GM18502 (cell line): ENCODE measurements around the gene SPRN.

Experiments used
- ATAC-seq: cut with Tn5 transposase; IDR thresholded peaks from one replicate; pipeline ENCODE4 v1.9.1; 2021; ENCODE audit warnings: mild to moderate bottlenecking; ENCODE audit not compliant: unreplicated experiment, poor library complexity

The SPRN gene

DNA sequence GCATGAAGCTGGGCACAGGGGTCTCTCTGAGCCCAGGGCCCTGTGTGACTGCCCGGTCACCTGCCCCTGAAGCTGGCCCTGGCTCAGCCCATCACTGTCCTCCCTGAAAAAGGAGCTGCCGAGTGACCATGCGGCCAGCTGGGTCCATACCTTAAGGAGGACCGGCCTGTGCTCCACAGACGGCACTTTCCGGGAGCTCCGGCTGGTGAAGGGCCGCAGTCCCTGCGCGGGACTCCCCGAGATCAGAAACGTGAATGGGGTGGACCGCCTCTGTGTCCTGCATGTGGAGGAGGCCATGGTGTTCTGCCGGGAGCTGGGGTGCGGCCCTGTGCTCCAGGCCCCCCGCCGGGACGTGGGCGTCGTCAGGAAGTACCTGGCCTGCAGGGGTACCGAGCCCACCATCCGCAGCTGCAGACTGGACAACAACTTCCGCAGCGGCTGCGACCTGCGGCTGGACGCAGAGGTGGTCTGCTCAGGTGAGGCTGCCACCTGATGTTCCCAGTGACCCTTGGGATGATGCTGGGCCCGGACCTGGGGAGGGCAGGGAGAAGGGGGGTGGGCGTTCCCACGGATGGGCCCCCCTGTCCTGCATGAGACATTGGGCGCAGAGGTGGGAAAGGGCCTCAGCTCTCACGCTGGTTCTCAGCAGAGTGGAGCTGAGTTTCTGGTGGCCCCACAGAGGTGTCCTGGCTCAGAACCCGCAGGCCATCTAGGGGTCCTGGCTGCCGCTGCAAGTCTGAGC, 32.8 kb upstream of the SPRN start:
- no peak for ATAC-seq

DNA sequence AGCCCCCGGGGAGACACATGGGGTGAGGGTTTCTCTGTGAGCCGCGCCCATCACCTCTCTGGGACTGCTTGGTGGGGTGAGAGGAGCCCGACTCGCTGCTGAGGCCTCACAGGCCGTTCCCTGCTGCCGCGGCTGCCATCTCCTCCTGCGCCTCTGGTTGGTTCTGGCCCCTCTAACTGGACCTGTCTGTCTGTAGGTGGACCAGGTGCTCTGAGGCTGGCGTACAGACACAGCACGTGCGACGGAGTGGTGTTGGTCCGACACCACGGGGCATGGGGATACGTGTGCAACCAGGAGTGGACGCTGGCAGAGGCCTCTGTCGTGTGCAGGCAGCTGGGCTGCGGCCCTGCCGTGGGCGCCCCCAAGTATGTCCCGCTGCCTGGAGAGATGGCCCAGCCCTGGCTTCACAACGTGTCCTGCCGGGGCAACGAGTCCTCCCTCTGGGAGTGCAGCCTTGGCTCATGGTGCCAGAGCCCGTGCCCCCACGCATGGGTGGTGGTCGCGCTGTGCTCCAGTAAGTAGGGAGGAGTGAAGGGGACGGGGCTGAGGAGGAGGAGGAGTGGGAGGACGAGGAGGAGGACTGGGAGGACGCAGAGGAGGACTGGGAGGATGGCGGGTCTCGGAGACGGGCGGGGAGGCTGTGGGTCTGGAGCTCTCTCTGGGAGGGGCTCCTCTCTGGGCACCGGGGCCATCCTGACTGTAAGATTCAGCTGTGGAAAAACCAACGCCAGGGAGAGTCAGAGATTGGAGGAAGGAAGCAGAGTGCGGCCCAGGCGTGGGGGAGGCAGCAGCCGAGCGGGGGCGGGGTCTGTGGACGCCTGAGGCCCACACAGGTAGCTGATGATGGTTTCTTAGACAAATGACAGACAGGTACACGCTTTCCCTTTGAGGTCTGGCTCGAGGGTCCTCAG, 31.9 kb upstream of the SPRN start:
- ATAC-seq = no peak

DNA sequence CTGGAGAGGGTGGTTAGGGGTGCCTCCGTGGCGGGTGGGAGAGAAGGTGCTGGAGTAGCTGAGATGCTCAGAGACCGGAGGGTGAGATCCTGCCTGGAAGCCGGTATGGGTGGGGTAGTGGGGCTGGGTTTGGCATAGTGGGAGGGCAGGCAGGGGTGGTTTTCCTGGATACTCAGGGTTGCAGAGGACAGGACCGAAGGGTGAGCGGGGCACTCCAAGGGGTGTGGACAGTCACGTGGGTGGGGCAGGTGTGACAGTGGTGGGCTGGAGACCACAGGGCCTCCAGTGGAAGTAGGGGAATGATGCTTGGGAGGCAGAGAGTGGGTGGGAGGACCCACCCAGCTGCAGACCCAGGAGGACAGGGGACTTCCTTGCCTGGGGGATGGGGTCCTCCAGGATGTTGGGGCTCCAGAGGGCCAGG, 31.2 kb upstream of the SPRN start:
- ATAC-seq = no peak

DNA sequence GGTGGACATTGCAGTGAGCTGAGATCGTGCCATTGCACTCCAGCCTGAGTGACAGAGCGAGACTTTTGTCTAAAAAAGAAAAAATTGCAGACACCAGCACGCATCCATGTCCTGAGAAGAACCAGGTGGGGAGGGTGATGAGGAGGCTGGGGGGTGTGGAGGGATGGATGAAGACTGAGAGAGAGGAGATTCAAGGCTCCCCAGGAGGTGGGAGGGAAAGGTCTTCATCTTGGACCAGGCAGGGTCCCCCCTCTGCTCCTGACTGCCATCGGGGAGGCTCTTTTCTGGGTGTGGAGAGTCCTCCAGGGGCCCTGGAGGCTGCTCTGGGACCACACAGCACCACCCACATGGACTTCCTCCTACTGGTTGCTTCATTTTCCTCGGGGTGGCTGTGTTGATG, 30.8 kb upstream of the SPRN start:
- ATAC-seq = no peak

DNA sequence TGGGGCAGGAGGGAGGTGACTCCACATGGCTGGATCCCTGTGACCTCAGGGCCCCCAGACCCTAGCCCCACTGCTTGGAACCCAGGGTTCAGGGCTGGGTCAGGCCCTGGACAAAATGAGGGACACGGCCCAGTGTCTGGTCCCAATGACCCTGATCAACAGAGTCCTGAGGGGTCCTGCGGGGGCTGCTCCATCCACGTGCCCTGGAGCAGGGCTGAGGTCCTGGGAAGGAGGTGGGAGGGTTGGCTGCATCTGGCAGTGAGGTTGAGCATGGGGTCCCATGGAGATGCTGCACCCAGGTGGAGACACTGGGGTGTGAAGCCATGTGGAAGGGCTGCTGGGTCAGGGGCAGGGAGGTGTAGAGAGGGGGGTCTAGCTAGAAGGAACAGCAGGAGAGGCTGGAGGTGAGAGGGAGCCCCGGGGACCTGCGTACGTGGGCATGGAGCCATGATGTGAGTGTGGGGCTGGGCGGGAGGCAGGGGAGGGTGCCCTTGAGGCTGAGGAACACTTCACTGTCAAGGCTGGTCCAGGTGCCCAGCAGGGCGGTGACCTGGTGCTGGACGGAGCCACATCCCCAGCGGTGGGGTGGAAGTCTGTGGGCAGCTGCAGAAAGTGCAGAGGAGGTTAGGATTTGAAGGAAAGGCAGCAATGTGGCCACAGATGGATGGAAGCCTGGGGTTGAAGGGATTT, 29.9 kb upstream of the SPRN start:
- no peak for ATAC-seq

DNA sequence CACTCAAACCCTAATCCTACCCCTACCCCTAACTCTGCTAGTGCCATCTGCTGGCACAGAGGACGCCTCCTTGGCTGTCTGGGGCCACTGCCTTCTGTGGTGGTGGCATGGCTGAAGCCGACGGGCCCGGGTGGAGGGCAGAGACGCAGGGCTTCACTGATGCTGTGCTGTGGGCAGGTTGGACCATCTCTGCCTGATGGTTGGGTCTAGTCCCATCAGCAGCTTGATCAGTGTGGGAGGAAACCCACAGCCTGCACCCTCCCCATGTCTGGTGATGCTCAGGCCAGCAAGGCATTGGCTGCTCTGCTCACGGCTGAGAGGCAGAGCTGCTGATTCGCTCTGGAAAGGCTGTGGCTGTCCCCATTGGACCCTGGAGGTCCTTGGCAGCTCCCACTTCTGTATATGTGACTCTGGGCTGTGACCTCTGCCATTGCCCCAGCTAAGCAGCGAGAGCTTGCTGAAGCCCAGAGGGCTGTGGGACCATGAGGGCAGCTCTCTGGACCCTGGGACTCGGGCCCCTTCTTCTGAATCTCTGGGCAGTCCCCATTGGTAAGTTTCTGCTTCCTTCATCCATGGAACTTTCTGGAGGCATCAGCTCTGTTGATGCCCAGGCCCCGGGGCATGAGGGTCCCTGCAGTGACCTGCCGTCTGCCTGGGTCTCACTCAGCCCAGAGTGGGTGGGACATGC, 29.2 kb upstream of the SPRN start, which contains the start of gene SCART1:
SCART1 (plus strand) TSS at position 430 of the 688 bp plus-strand sequence; CDS start at position 483, 53 bp downstream.
- ATAC-seq = no peak

DNA sequence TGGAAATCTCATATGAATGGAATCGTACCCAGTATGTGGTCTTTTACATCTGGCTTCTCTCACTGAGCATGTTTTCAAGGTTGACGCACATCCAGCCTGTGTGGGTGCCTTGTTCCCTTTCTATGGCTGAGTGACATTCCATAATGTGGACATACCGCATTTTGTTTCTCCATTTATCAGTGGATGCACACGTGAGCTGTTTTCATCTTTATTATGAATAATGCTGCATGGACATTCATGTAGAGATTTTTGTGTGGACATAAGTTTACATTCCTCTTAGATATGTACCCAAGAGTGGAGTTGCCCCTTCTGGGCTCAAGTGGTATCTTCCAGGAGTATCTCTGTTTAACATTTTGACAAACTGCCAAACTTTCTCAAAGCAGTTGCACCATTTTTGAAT, 28.0 kb upstream of the SPRN start:
- ATAC-seq = no peak

DNA sequence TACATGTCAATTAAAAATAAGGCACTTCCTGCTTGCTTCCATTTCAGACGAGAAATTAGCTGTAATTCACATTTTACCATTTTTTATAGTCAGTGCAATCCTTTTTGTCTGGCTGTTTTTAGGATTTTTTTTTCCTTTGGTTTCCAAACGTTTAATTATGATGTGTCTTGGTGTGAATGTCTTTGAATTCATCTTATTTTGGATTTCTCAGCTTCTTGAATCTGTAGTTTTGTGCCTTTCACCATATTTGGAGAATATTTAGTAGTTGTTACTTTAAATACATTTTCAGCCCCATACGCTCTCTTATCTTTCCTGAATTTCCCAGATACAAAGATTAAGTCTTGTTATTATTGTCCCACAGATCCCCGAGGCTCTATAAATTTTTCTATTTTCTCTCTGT, 26.9 kb upstream of the SPRN start:
- no peak for ATAC-seq

DNA sequence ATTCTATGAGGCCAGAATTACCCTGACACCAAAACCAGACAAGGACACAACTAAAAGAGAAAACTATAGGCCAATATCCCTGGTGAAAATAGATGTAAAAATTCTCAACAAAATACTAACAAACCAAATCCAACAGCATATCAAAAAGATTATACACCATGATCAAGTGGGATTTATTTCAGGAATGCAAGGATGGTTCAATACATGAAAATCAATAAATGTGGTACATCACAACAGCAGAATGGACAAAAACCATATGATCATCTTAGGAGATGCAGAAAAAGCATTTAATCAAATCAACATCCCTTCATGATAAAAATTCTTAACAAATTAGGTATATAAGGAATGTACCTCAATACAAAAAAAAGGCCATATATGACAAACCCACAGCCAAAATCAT, 23.7 kb upstream of the SPRN start:
- no peak for ATAC-seq

DNA sequence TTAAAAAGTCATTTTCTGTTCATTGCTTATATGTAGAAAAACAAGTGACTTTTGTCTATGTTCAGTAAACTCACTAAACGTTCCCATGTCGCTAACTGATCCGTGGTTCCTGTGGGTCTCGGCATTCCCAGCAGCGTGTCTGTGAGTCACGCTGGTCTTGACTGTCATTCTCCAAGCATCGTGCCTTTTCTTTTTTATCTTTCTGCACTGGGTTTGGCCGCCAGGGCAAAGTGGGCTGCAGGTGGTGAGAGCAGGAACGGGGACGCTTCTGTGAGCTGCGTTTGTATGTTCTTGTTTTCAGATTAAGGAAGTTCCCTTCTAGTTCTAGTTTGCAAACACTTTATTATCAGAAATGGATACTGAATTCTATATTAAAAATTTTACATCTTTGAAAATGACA, 22.6 kb upstream of the SPRN start:
- no peak for ATAC-seq

DNA sequence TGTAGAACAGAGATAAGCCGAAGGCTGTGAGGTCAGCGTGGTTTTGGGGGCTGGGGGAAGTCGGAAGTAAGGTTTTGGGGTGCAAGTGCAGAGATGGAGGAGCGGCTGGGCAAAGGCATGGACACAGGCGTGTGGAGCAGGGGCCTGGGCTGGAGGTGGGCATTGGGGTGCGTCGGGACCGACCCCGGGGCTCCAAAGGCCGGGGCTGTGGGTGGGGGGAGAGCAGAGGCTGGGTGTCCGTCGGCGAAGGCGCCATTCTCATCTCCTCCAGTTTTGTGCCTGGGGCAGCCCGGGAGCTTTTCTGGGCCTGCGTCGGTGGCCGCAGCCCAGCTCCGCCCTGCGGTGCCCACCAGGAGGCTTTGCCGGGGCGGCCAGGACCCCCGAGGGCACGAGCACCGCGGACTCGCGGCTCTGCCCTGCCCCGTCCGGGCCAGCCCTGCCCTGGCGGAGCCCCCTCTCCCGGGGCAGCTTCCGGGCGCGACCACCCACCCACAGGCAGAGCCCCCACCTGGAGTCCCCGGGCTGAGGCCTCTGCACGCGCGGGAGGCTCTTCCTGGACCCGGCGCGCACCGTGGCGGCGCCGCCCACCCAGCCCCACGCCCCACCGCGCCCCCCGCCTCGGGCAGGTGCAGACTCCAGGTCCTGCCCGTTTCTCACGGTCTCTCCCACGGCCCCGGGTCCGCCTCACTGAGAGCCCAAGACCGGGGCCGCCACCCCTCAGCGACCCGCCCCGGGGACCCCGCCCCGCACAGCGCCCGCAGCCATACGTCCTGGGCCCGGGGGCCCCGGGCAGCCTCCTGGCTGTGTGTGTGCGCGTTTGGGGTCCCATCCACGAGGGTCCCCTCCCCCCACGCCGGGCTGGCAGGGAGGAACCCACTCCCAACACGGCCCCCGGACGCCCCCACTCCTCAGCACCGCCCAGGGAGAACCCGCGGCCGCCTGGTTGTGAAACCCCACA, 21.6 kb upstream of the SPRN start:
- no peak for ATAC-seq

DNA sequence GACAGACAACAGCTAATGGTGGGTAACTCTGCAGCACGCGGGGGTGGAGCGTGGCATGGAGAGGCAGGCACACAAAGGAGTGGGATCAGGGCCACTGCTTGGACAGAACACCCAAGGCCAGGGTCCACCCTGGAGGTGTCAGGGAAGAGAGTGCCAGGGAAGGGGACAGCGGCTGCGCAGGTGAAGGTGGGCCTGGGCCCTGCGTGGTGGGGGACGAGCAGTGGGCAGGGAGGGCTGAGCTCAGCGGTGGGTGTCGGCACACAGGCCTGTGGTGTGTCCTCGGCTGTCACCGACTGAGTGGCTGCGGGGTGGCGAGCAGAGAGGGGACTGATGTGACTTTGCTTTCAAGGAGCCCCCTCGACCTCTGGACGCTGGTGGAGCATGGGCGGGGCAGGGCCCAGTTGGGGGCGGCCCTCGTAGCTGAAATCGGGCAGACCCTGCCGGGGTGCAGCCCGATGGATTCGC, 20.9 kb upstream of the SPRN start:
- no peak for ATAC-seq

DNA sequence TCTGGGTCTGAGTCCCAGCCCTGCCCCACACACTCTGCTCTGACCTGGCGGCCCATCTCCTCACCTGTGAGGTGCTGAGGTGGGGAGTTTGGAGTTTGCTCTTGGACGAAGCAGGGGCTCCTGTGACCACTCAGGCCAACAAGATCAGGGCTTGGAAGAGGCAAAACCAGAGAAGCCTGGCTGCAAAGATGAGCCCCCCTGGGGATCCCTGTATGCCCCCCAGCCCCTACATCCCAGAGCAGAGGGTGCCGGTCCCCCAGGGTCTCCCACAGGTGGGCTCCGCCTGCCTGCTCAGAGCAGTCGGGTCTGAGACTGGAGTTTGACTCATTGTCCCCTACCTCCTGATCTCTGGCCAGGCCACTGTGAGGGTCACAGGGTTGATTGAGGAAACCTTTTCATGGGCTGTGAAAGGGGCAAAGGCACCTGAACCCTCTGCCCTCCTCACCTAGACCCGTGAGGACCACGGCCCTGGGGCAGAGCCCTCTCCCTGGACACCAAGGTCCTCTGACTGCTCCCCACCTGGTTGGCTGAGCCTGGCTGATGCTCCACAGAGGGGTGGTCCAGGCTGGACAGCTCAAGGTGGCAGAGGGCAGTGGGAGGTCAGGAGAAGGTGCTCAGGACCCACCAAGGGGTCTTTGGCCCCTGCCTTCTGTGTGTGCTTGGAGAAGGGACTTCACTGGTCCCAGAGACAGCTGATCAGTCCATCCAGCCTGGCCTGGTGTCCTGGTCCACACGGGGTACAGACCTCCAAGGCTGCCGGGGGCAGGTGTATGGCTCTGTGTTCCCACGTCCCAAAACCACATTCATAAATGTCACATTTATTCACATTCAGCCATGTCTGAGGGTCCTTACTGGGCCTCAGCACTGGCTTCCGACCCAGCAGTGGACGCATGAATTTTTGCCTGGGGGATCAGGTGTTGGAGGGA, 20.2 kb upstream of the SPRN start:
- no peak for ATAC-seq

DNA sequence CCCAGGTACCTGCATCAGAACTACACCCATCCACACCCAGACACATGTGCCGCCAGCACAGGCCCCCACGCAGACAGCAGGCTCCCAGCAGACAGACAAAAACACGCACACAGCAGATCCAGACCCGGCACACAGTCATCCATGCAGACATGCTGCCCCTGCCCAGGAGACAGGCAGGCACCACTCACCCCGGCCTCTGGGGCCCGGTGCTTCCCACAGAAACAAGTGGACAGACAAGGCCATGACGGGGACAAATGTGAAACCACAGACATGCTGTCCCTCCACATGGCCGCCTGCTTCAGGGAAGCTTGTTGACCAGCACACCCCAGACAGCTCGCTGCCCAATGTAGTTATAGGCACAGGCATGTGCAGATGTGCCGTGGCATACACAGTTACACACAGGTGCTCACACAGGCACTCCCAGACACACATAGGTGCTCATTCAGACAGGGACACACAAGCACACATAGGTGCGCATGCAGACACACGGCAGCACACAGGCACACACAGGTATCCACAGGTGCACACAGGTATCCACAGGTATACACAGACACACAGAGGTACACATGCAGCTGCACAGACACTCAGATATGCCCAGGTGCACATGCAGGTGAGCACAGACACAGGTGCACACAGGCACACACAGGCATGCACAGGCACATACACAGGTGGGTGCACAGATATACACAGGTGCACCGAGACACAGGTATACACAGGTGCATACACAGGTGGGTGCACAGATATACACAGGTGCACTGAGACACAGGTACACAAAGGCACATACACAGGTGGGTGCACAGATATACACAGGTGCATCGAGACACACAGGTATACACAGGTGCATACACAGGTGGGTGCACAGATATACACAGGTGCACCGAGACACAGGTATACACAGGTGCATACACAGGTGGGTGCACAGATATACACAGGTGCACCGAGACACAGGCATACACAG, 18.8 kb upstream of the SPRN start:
- ATAC-seq = no peak

DNA sequence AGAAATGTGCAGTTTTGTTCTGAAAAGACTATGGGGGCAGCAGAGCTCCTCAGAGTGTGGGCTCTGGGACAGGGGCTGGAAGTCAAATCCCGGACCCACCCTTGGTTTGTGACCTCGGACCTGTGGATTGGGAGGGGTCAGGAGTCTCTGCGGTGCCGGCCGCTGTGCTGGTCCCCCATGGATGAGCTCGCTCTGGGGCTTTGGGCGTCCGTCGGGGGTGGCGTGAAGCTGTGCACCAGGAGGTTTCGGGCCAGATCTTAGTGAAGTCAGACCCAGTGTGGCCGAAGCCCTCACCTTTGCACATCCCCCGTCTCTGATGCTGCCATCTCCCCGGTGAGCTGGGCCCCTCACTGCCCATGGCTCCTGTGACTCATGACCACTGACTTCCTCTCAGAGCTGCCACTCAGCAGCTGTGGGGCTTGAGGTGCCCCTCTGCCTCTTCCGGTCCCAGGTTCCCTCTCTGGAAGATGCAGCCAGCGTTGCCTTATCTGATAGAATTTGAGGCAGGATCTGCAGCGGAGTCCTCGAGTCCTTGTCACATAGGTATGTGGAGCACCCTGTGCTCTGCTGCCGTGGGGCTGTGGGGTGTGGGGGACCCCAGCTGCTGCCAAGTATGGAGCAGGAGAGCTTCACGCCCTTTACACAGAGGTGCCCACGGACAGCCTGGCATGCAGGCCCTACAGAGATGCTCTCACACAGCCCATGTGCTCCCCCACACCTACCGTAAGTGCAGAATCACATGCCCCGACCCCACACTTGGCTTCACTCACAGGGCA, 18.0 kb upstream of the SPRN start:
- no peak for ATAC-seq

DNA sequence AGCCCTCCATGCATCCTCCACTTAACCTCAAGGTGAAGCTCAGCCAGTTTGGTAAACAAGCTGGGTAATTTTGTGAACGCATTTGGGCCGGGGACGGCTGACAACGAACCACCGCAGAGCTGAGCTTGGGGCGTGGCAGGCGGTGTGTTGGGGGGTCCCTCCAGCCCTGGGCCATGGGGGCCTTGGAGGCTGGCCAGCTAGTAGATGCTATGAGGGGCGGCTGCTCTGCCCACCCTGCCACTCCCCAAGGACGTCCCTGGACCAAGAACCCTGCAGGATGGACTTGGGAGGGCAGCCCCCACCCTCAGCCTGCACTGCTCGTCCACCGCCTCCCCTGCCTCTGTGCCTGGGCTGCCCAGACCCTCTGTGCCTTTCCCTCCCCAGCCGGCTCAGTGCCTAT, 17.4 kb upstream of the SPRN start:
- no peak for ATAC-seq
